GM12801 (cell line): ENCODE results near the gene OSCAR.

Source experiments
- TF ChIP-seq, protein P1 (sequence below): IDR thresholded peaks from one replicate; pipeline ENCODE4 v1.5.1; 2011; ENCODE audit warnings: control low read depth; ENCODE audit not compliant: insufficient read length; ENCODE audit errors: extremely low read depth

The OSCAR gene

DNA sequence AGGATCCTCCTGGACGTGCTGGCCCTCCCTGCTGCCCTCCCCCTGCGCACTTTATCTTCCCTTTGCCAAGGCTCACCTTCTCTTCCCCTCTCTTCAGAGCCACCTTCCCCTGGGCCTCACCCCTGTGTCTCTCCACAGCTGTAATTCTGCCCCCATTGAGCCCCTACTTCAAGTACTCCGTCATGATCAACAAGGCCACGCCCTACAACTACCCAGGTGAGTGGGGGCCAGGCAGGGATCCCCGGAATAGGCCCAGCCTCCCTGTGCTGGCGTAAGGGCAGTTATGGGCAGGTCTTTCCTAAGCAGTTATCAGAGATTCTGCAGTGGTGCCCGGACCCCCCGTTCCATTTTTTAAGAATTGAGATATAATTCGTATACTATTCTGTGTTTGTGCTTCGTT is 5.2 kb upstream of the OSCAR start:
- TF ChIP-seq, protein P1, sequence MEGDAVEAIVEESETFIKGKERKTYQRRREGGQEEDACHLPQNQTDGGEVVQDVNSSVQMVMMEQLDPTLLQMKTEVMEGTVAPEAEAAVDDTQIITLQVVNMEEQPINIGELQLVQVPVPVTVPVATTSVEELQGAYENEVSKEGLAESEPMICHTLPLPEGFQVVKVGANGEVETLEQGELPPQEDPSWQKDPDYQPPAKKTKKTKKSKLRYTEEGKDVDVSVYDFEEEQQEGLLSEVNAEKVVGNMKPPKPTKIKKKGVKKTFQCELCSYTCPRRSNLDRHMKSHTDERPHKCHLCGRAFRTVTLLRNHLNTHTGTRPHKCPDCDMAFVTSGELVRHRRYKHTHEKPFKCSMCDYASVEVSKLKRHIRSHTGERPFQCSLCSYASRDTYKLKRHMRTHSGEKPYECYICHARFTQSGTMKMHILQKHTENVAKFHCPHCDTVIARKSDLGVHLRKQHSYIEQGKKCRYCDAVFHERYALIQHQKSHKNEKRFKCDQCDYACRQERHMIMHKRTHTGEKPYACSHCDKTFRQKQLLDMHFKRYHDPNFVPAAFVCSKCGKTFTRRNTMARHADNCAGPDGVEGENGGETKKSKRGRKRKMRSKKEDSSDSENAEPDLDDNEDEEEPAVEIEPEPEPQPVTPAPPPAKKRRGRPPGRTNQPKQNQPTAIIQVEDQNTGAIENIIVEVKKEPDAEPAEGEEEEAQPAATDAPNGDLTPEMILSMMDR = no peak

- TF ChIP-seq, protein P1 = no peak
Measured at GRCh38 chr19:54104998-54105715, 4.6 kb upstream of the OSCAR start.

GRCh38 chr19:54102421-54103169 is 2.0 kb upstream of the OSCAR start, which contains the start of gene NDUFA3:
TSS of gene NDUFA3 (plus strand) at chr19:54102855. CDS start at chr19:54102879, 24 bp downstream.
- TF ChIP-seq, protein P1 = no peak

GRCh38 chr19:54099190-54099902 is 1.3 kb downstream of the OSCAR start:
- TF ChIP-seq, protein P1 = no peak

DNA sequence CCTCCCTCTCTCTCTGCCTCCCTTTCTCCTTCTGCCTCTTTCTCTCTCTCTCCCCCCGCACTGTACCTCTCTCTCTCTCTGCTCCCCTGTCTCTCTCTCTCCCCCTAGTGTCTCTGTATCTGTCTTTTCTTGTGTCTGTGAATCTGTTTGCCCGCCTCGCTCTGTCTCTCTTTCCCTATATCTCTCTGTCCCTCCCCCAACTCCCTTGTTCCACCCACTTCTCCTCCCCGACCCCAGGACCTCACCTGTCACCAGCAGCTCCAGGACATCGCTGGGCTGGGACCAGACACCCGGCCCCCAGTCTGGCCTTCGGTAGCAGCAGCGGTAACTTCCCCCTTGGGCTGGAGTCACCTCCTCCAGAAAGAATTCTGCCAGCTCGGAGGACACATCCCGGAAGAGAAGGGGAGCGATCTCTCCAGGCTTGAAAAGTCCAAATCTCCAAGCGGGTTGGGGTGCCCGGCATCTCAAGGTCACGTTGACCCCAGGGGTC is 3.9 kb downstream of the OSCAR start:
- TF ChIP-seq, protein P1 = no peak

DNA sequence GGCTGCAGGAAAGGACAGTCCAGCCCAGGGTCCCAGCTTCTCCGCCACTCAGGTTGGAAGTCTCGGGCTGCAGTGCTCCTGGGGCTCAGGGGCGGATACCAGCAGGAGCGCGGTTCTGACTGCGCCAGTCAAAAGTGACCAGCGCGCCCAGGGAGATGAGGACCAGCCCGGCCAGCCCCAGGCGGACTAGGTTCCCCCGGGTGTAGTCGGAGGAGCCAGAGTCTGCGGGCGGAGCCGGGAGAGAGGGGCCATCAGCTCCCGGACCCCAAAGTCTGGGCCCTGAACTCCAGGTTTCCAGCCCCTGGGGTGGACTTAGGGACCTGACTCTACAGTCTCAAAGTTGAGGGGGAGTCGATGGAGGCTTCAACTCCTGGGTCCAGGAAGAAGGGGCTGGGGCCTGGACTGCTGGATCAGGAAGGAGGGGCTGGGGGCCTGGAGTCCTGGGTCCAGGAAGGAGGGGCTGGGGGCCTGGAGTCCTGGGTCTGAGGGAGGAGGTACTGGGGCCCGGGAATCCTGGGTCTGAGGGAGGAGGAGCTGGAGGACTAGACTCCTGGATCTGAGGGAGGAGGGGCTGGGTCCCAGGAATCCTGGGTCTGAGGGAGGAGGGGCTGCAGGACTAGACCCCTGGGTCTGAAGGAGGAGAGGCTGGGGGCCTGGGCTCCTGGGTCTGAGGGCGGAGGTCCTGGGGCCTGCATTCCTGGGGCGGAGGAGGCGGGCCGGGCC is 5.3 kb downstream of the OSCAR start:
- TF ChIP-seq, protein P1 = no peak
